Spleen (tissue), 11 donors: ENCODE data around the gene PNPLA1. TPM values are rescaled to one million over a fixed set of nuclear protein-coding genes. Genes with fewer than 3 reads are reported as not detected.
"Not testable (repeated sequence)": the region's sequence is repeated elsewhere in the genome, so short reads cannot be mapped to it uniquely, and the experiment has no call there.

Source experiments
- DNase-seq: peaks from one replicate; pipeline ENCODE4 v3.0.0-alpha.2; 2020
- H3K27ac ChIP-seq, 8 donors: fragments of 200-600 bp; sonication (generic) in 7 of 8; 1 replicate in 4 of 8; 2 replicates in 4 of 8; pipeline versions ENCODE4 v1.5.0 to v1.8.0; 2016 to 2021; ENCODE audit warnings: inconsistent platforms in 4 of 8, mild to moderate bottlenecking in 4 of 8, moderate library complexity in 1 of 8
- H3K27me3 ChIP-seq, 7 donors: fragments of 200-600 bp; sonication (generic) in 6 of 7; replicated peaks in 1 of 7; 1 replicate in 4 of 7; 2 replicates in 3 of 7; pipeline versions ENCODE4 v1.5.0 to v1.8.0; 2016 to 2021; ENCODE audit warnings: inconsistent platforms in 3 of 7, mild to moderate bottlenecking in 1 of 7
- H3K36me3 ChIP-seq, 6 donors: fragments of 200-600 bp; sonication (generic) in 5 of 6; 1 replicate in 4 of 6; 2 replicates in 2 of 6; pipeline versions ENCODE4 v1.5.0 to v1.8.0; 2016 to 2021; ENCODE audit warnings: inconsistent platforms in 2 of 6
- H3K4me1 ChIP-seq, 6 donors: fragments of 200-600 bp; sonication (generic) in 5 of 6; 1 replicate in 3 of 6; 2 replicates in 3 of 6; pipeline versions ENCODE4 v1.5.0 to v1.8.0; 2016 to 2021; ENCODE audit warnings: inconsistent platforms in 3 of 6
- H3K4me3 ChIP-seq, 8 donors: fragments of 200-600 bp; sonication (generic) in 7 of 8; 1 replicate in 4 of 8; 2 replicates in 4 of 8; pipeline versions ENCODE4 v1.5.0 to v1.8.0; 2016 to 2021; ENCODE audit warnings: inconsistent platforms in 4 of 8, mild to moderate bottlenecking in 4 of 8, moderate library complexity in 2 of 8
- H3K9me3 ChIP-seq, 8 donors: fragments of 200-600 bp; sonication (generic) in 7 of 8; 1 replicate in 4 of 8; 2 replicates in 4 of 8; pipeline versions ENCODE4 v1.5.0 to v1.8.0; 2016 to 2021; ENCODE audit warnings: inconsistent platforms in 4 of 8
- POLR2A ChIP-seq, 3 donors: fragments of 450-650 bp; IDR thresholded peaks; one replicate each; pipeline ENCODE4 v1.5.1; 2017; ENCODE audit warnings: antibody characterized with exemption in 3 of 3, mild to moderate bottlenecking in 1 of 3
- POLR2AphosphoS5 ChIP-seq, 3 donors: sonication (generic); formaldehyde crosslinking; IDR thresholded peaks; one replicate each; pipeline ENCODE4 v1.5.1; 2017; ENCODE audit warnings: antibody characterized with exemption in 3 of 3
- WGBS, 5 donors: extraction: QIAGEN DNeasy Blood & Tissue Kit in 3 of 5; methylation state at CpG; one replicate each; pipeline versions ENCODE4 v1.1.5 to v1.1.7; 2013 to 2018; 5-methylcytosine and 5-hydroxymethylcytosine counted together
- intact Hi-C: fragments of 100-400 bp; cut with DNase I; formaldehyde crosslinking; loops from one replicate; pipeline ENCODE4 v1.15.0; 2023; ENCODE audit warnings: low total_unique reads
- polyA plus RNA-seq, 3 donors: library from polyadenylated mRNA; stranded (reverse); fragments of 200-250 nt; gene quantifications; one replicate each; pipeline ENCODE4 v1.2.1, GENCODE V29; 2013
- total RNA-seq, 7 donors: library from RNA; depleted of rRNA in 3 of 7; stranded (reverse); fragments of >200 nt in 3 of 7; fragmentation: NEBNext Ultra II Directional in 4 of 7; extraction: Animal tissue kit (Norgen Biotek cat#: 25700) in 4 of 7; gene quantifications; one replicate each; pipeline versions ENCODE4 v1.1.0 to v1.2.1, GENCODE V29; 2016 to 2021
- TF ChIP-seq, protein P1 (sequence below), 11 experiments: fragments of 200-600 bp in 7 of 11; fragments of 450-650 bp in 4 of 11; sonication (generic) in 4 of 11; IDR thresholded peaks in 8 of 11; conservative IDR thresholded peaks in 3 of 11; 1 replicate in 7 of 11; 2 replicates in 4 of 11; pipeline versions ENCODE4 v1.4.0 to v1.8.0; 2016 to 2021; ENCODE audit warnings: antibody characterized with exemption in 11 of 11, inconsistent platforms in 4 of 11, mild to moderate bottlenecking in 1 of 11
- donor health status: healthy with polysubstance abuse.
- donor health status: DM: no; HTN: no; CAD: no; lungs with moderate emphysema.
- donor health status: DM: no; HTN: no; CAD: no.
- donor health status: Bipolar disorder and iron deficiency.
- donor health status: healthy.
- donor health status: DM: no; HTN: no; CAD: no.
- donor health status: DM: yes; HTN: yes; CAD: no.

Gene PNPLA1
- total and polyA plus RNA-seq, 10 donors = 0.05 to 3.7 (median 0.88) TPM

- H3K27me3 ChIP-seq = peaks cover 0 to 71% (median 21%) of the 10 kb centered on the region in 7 donors
- no peak overlapping the region for H3K4me3 ChIP-seq
- H3K27ac ChIP-seq = no peak overlapping the region
- H3K4me1 ChIP-seq = peaks cover 3 to 36% (median 10%) of the 10 kb centered on the region in 6 donors
- TF ChIP-seq, protein P1, sequence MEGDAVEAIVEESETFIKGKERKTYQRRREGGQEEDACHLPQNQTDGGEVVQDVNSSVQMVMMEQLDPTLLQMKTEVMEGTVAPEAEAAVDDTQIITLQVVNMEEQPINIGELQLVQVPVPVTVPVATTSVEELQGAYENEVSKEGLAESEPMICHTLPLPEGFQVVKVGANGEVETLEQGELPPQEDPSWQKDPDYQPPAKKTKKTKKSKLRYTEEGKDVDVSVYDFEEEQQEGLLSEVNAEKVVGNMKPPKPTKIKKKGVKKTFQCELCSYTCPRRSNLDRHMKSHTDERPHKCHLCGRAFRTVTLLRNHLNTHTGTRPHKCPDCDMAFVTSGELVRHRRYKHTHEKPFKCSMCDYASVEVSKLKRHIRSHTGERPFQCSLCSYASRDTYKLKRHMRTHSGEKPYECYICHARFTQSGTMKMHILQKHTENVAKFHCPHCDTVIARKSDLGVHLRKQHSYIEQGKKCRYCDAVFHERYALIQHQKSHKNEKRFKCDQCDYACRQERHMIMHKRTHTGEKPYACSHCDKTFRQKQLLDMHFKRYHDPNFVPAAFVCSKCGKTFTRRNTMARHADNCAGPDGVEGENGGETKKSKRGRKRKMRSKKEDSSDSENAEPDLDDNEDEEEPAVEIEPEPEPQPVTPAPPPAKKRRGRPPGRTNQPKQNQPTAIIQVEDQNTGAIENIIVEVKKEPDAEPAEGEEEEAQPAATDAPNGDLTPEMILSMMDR (IDR thresholded peaks at IDR 0.05 in 8 of 11, conservative IDR thresholded peaks at IDR 0.05 in 3 of 11) = no peak
- TF ChIP-seq POLR2AphosphoS5 (IDR thresholded peaks at IDR 0.05) = no peak
- no peak for TF ChIP-seq POLR2A (IDR thresholded peaks at IDR 0.05)
- H3K9me3 ChIP-seq = no peaks in the 10 kb centered on the region
- no peaks in the 10 kb centered on the region for H3K36me3 ChIP-seq
- DNase-seq = no peak
- 82 to 100% (median 94%) methylated on average over 1 of the region's 1 CpG for WGBS, 5 donors
- intact Hi-C loops = no loop called here
These were observed 68.0 kb downstream of the PNPLA1 start for GRCh38 chr6:36337814-36338213.

DNA sequence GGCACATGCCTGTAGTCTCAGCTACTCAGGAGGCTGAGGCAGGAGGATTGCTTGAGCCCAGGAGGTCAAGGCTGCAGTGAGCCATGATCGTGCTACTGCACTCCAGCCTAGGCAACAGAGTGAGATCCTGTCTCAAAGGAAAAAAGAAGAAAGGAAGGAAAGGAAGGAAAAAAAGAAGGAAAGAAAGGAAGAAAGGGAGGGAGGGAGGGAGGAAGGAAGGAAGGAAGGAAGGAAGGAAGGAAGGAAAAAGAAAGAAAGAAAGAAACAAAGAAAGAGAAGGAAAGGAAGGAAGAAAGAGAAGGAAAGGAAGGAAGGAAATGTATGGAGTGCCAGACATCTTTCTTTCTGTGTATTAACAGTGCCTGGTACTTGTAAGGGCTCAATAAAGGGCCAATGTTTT lies 68.4 kb downstream of the PNPLA1 start:
- Histone ChIP-seq H3K27me3 (peaks cover 0 to 67% (median 21%) of the 10 kb centered on the region in 7 donors), H3K4me1 (peaks cover 3 to 36% (median 10%) of the 10 kb centered on the region in 6 donors)
- WGBS, 5 donors = 0 to 95% (median 83%) methylated on average over 1 of the region's 1 CpG
- H3K4me3 ChIP-seq, intact Hi-C loops, H3K36me3 ChIP-seq, H3K9me3 ChIP-seq, H3K27ac ChIP-seq, DNase-seq: not testable (repeated sequence)

- DNase-seq = no peak
These were observed 69.3 kb downstream of the PNPLA1 start for GRCh38 chr6:36339146-36339545.

GRCh38 chr6:36340306-36340617 lies 70.4 kb downstream of the PNPLA1 start:
- Histone ChIP-seq H3K9me3 (no peaks in the 10 kb centered on the region), H3K27ac (no peak overlapping the region), H3K36me3 (no peaks in the 10 kb centered on the region), H3K4me3 (no peak overlapping the region), H3K4me1 (peaks cover 3 to 23% (median 9%) of the 10 kb centered on the region in 6 donors), H3K27me3 (peaks cover 0 to 48% (median 15%) of the 10 kb centered on the region in 7 donors)
- intact Hi-C loops = no loop called here
- WGBS, 5 donors = 69 to 79% (median 72%) methylated on average over 12 of the region's 12 CpGs
- TF ChIP-seq POLR2A (IDR thresholded peaks at IDR 0.05) (no peak), POLR2AphosphoS5 (IDR thresholded peaks at IDR 0.05) (no peak)
- TF ChIP-seq, protein P1 (IDR thresholded peaks at IDR 0.05 in 8 of 11, conservative IDR thresholded peaks at IDR 0.05 in 3 of 11) = no peak
- DNase-seq = no peak

More at GRCh38 chr6:36339146-36339545, 69.3 kb downstream of the PNPLA1 start:
- H3K9me3 ChIP-seq = no peaks in the 10 kb centered on the region
- no peak overlapping the region for H3K27ac ChIP-seq
- intact Hi-C loops = no loop called here
- H3K36me3 ChIP-seq = no peaks in the 10 kb centered on the region
- TF ChIP-seq, protein P1 (IDR thresholded peaks at IDR 0.05 in 8 of 11, conservative IDR thresholded peaks at IDR 0.05 in 3 of 11) = no peak
- no peak for TF ChIP-seq POLR2AphosphoS5 (IDR thresholded peaks at IDR 0.05)
- TF ChIP-seq POLR2A (IDR thresholded peaks at IDR 0.05) = no peak
- H3K4me1 ChIP-seq = peaks cover 3 to 28% (median 10%) of the 10 kb centered on the region in 6 donors
- H3K27me3 ChIP-seq = peaks cover 0 to 59% (median 21%) of the 10 kb centered on the region in 7 donors
- no peak overlapping the region for H3K4me3 ChIP-seq
- 76 to 81% (median 80%) methylated on average over 12 of the region's 12 CpGs for WGBS, 5 donors
